ENCODE data around the gene VWA3B. TPM values are rescaled to one million over a fixed set of nuclear protein-coding genes. Genes with fewer than 3 reads are reported as not detected.

The VWA3B gene
- not detected for total RNA-seq

- Histone ChIP-seq H3K27me3 (no peaks in the 10 kb centered on the region), H3K9me3 (no peaks in the 10 kb centered on the region), H3K36me3 (no peaks in the 10 kb centered on the region), H3K27ac (no peak within 1 kb of the TSS), H3K4me3 (peak within 1 kb of the TSS; percentile 34 to 50), H3K4me1 (peaks cover 0 to 14% of the 10 kb centered on the region in 2 donors)
- no peak for TF ChIP-seq CTCF (IDR thresholded peaks at IDR 0.05)
- DNase-seq (ENCODE audit: low spot score): no peak
Measured at GRCh38 chr2:98086491-98087446, at the start of gene VWA3B. Gene VWA3B (plus strand): TSS chr2:98087167. CDS start chr2:98093093, 5,926 bp downstream.

- no peak for TF ChIP-seq CTCF (IDR thresholded peaks at IDR 0.05)
- Histone ChIP-seq H3K9me3 (no peaks in the 10 kb centered on the region), H3K36me3 (no peaks in the 10 kb centered on the region), H3K27me3 (no peaks in the 10 kb centered on the region), H3K27ac (no peak overlapping the region), H3K4me1 (peaks cover 0 to 5% of the 10 kb centered on the region in 2 donors), H3K4me3 (no peak overlapping the region)
- no peak for DNase-seq (ENCODE audit: low spot score)
Measured at GRCh38 chr2:98037206-98037605, 49.8 kb upstream of the VWA3B start.

- Histone ChIP-seq H3K9me3 (no peaks in the 10 kb centered on the region), H3K4me3 (no peak overlapping the region), H3K4me1 (peaks cover 0 to 5% of the 10 kb centered on the region in 2 donors), H3K27ac (no peak overlapping the region), H3K27me3 (no peaks in the 10 kb centered on the region), H3K36me3 (no peaks in the 10 kb centered on the region)
- DNase-seq (ENCODE audit: low spot score): peak; percentile 42
- no peak for TF ChIP-seq CTCF (IDR thresholded peaks at IDR 0.05)
Measured at GRCh38 chr2:98037666-98038336, 49.2 kb upstream of the VWA3B start.

GRCh38 chr2:98039085-98039756 is 47.7 kb upstream of the VWA3B start:
- Histone ChIP-seq H3K9me3 (peaks cover 0 to 11% of the 10 kb centered on the region in 2 donors), H3K4me1 (peaks cover 0 to 5% of the 10 kb centered on the region in 2 donors), H3K4me3 (no peak overlapping the region), H3K27me3 (no peaks in the 10 kb centered on the region), H3K27ac (no peak overlapping the region), H3K36me3 (no peaks in the 10 kb centered on the region)
- no peak for TF ChIP-seq CTCF (IDR thresholded peaks at IDR 0.05)
- peak; percentile 55 for DNase-seq (ENCODE audit: low spot score)

- peak; percentile 36 for DNase-seq (ENCODE audit: low spot score)
- Histone ChIP-seq H3K27ac (no peak overlapping the region), H3K36me3 (no peaks in the 10 kb centered on the region), H3K9me3 (peaks cover 0 to 14% of the 10 kb centered on the region in 2 donors), H3K4me3 (no peak overlapping the region), H3K4me1 (peaks cover 0 to 5% of the 10 kb centered on the region in 2 donors), H3K27me3 (no peaks in the 10 kb centered on the region)
- TF ChIP-seq CTCF (IDR thresholded peaks at IDR 0.05): no peak
Measured at GRCh38 chr2:98040331-98040939, 46.5 kb upstream of the VWA3B start.
